Lower lobe of right lung (tissue), 2 donors: Measurements from ENCODE around the gene KDF1. TPM values are rescaled to one million over a fixed set of nuclear protein-coding genes. Genes with fewer than 3 reads are reported as not detected.

Experiments
- ATAC-seq, 2 donors: fragments of 200-7000 bp; cut with Tn5 transposase; one replicate each; pipeline ENCODE4 v1.9.1; 2020 to 2022; ENCODE audit warnings: mild to moderate bottlenecking in 2 of 2, moderate library complexity in 2 of 2
- DNase-seq: peaks from one replicate; pipeline ENCODE4 v3.0.0-alpha.2; 2020
- H3K27ac ChIP-seq: fragments of 200-600 bp; one replicate; pipeline ENCODE4 v1.8.0; 2022
- H3K27me3 ChIP-seq: fragments of 200-600 bp; one replicate; pipeline ENCODE4 v1.8.0; 2022; ENCODE audit warnings: low read depth
- H3K36me3 ChIP-seq: fragments of 200-600 bp; one replicate; pipeline ENCODE4 v1.8.0; 2022; ENCODE audit warnings: mild to moderate bottlenecking
- H3K4me1 ChIP-seq: fragments of 200-600 bp; one replicate; pipeline ENCODE4 v1.8.0; 2022
- H3K4me3 ChIP-seq: fragments of 200-600 bp; one replicate; pipeline ENCODE4 v1.8.0; 2022; ENCODE audit warnings: mild to moderate bottlenecking
- H3K9me3 ChIP-seq: fragments of 200-600 bp; one replicate; pipeline ENCODE4 v1.8.0; 2022
- CTCF ChIP-seq: fragments of 200-600 bp; IDR thresholded peaks from one replicate; pipeline ENCODE4 v1.8.0; 2022; ENCODE audit warnings: antibody characterized with exemption, mild to moderate bottlenecking
- intact Hi-C: fragments of 100-400 bp; cut with DNase I; formaldehyde crosslinking; loops from one replicate; pipeline ENCODE4 v1.11.0; 2022
- total RNA-seq: library from RNA; stranded (reverse); fragmentation: NEBNext Ultra II Directional; extraction: Animal tissue kit (Norgen Biotek cat#: 25700); gene quantifications from one replicate; pipeline ENCODE4 v1.2.1, GENCODE V29; 2021
- donor health status: DM: no; HTN: yes; CAD: no; lungs with severe emphysema.

KDF1 gene
- total RNA-seq, 1 donor from 2014 or later = 8.1 TPM

- peak overlapping the region; percentile 67 for H3K27ac ChIP-seq
- intact Hi-C loops = no loop called here
- ATAC-seq (peak; percentile 3 to 43), DNase-seq (peak; percentile 81)
- H3K27me3 ChIP-seq = no peaks in the 10 kb centered on the region
- H3K9me3 ChIP-seq = no peaks in the 10 kb centered on the region
- peaks cover 9% of the 10 kb centered on the region for H3K36me3 ChIP-seq
- peaks cover 74% of the 10 kb centered on the region for H3K4me1 ChIP-seq
- no peak for TF ChIP-seq CTCF
- no peak overlapping the region for H3K4me3 ChIP-seq
These were observed 45.6 kb upstream of the KDF1 start for GRCh38 chr1:27005648-27006496.

- intact Hi-C loops = no loop called here
- H3K27me3 ChIP-seq = no peaks in the 10 kb centered on the region
- ATAC-seq = no peak
- peaks cover 73% of the 10 kb centered on the region for H3K4me1 ChIP-seq
- no peak for TF ChIP-seq CTCF
- no peak overlapping the region for H3K4me3 ChIP-seq
- DNase-seq = no peak
- H3K27ac ChIP-seq = peak overlapping the region; percentile 67
- peaks cover 9% of the 10 kb centered on the region for H3K36me3 ChIP-seq
- H3K9me3 ChIP-seq = no peaks in the 10 kb centered on the region
These were observed 44.9 kb upstream of the KDF1 start for GRCh38 chr1:27005166-27005530.

GRCh38 chr1:27004471-27005165, 44.4 kb upstream of the KDF1 start:
- ATAC-seq = peak; percentile 7 to 26
- intact Hi-C loops = no loop called here

GRCh38 chr1:27003745-27004470, 43.6 kb upstream of the KDF1 start:
- no peaks in the 10 kb centered on the region for H3K9me3 ChIP-seq
- H3K27ac ChIP-seq = peak overlapping the region; percentile 67
- no peak overlapping the region for H3K4me3 ChIP-seq
- ATAC-seq (no peak), DNase-seq (no peak)
- no peaks in the 10 kb centered on the region for H3K27me3 ChIP-seq
- peaks cover 9% of the 10 kb centered on the region for H3K36me3 ChIP-seq
- intact Hi-C loops = no loop called here
- H3K4me1 ChIP-seq = peaks cover 75% of the 10 kb centered on the region
- TF ChIP-seq CTCF = no peak

More at GRCh38 chr1:27004471-27005165, 44.4 kb upstream of the KDF1 start:
- H3K27me3 ChIP-seq = no peaks in the 10 kb centered on the region
- peak overlapping the region; percentile 67 for H3K27ac ChIP-seq
- peaks cover 75% of the 10 kb centered on the region for H3K4me1 ChIP-seq
- no peak overlapping the region for H3K4me3 ChIP-seq
- peak; percentile 61 for DNase-seq
- H3K36me3 ChIP-seq = peaks cover 9% of the 10 kb centered on the region
- no peaks in the 10 kb centered on the region for H3K9me3 ChIP-seq
- no peak for TF ChIP-seq CTCF

- H3K36me3 ChIP-seq = peaks cover 9% of the 10 kb centered on the region
- no peak for TF ChIP-seq CTCF
- peaks cover 78% of the 10 kb centered on the region for H3K4me1 ChIP-seq
- no peaks in the 10 kb centered on the region for H3K9me3 ChIP-seq
- intact Hi-C loops = no loop called here
- H3K27me3 ChIP-seq = no peaks in the 10 kb centered on the region
- H3K4me3 ChIP-seq = no peak overlapping the region
- peak; percentile 15 to 66 for ATAC-seq
- peak; percentile 84 for DNase-seq
- peak overlapping the region; percentile 73 for H3K27ac ChIP-seq
These were observed 41.5 kb upstream of the KDF1 start for GRCh38 chr1:27001570-27002360.
